DOHH2 (cell line): ENCODE measurements around the gene ABCC6.

ENCODE experiments used
- CTCF ChIP-seq: fragments of 200-600 bp; sonication (generic); IDR thresholded peaks from one replicate; pipeline ENCODE4 v1.5.1; 2014; ENCODE audit warnings: antibody characterized with exemption, mild to moderate bottlenecking, low read depth, low read length; ENCODE audit not compliant: poor library complexity, severe bottlenecking
- EZH2phosphoT487 ChIP-seq: fragments of 200-600 bp; sonication (generic); IDR thresholded peaks from 2 replicates; pipeline ENCODE4 v1.6.1; 2017; ENCODE audit warnings: borderline replicate concordance, mild to moderate bottlenecking, antibody characterized with exemption, low read length, moderate library complexity, mixed read lengths

- TF ChIP-seq CTCF (no peak), EZH2phosphoT487 (no peak)
These were observed 72.0 kb downstream of the ABCC6 start for GRCh38 chr16:16151315-16151714.
